Mesendoderm (in vitro differentiated cells): ENCODE data around the gene GPR153.
A peak's percentile ranks its signal among the peaks of the same experiment; 100 is the strongest.

ENCODE experiments used
- DNase-seq: peaks from one replicate; pipeline ENCODE4 v3.0.0; 2013
- H2AK5ac ChIP-seq: 2 replicates; pipeline ENCODE4 v1.6.1; 2013; ENCODE audit warnings: low read length, inconsistent platforms
- H2BK120ac ChIP-seq: 2 replicates; pipeline ENCODE4 v1.6.1; 2013; ENCODE audit warnings: low read depth, mild to moderate bottlenecking, low read length, moderate library complexity, mixed read lengths
- H2BK15ac ChIP-seq: replicated peaks from 2 replicates; pipeline ENCODE4 v1.6.1; 2013; ENCODE audit warnings: low read depth, mild to moderate bottlenecking, moderate library complexity
- H2BK5ac ChIP-seq: 2 replicates; pipeline ENCODE4 v1.6.1; 2013; ENCODE audit warnings: low read length, inconsistent platforms
- H3K18ac ChIP-seq: 2 replicates; pipeline ENCODE4 v1.6.1; 2013; ENCODE audit warnings: mild to moderate bottlenecking, low read length, mixed read lengths
- H3K23ac ChIP-seq: one replicate; pipeline ENCODE4 v1.6.1; 2013; ENCODE audit warnings: low read length
- H3K27ac ChIP-seq: 2 replicates; pipeline ENCODE4 v1.5.1; 2013; ENCODE audit warnings: low read depth, mild to moderate bottlenecking, inconsistent platforms, low read length, moderate library complexity
- H3K27me3 ChIP-seq: 2 replicates; pipeline ENCODE4 v1.6.1; 2013; ENCODE audit warnings: low read length, control low read depth, mild to moderate bottlenecking, inconsistent platforms; ENCODE audit not compliant: insufficient read depth, poor library complexity
- H3K36me3 ChIP-seq: 2 replicates; pipeline ENCODE4 v1.6.1; 2013; ENCODE audit warnings: low read length, inconsistent platforms; ENCODE audit not compliant: control insufficient read depth, insufficient read depth
- H3K4ac ChIP-seq: one replicate; pipeline ENCODE4 v1.6.1; 2013; ENCODE audit warnings: low read depth, mild to moderate bottlenecking, low read length, moderate library complexity
- H3K4me1 ChIP-seq: 2 replicates; pipeline ENCODE4 v1.6.1; 2013; ENCODE audit warnings: low read depth, low read length, inconsistent platforms; ENCODE audit not compliant: control insufficient read depth
- H3K4me2 ChIP-seq: 2 replicates; pipeline ENCODE4 v1.6.1; 2013; ENCODE audit warnings: low read length
- H3K4me3 ChIP-seq: 2 replicates; pipeline ENCODE4 v1.5.1; 2013; ENCODE audit warnings: mild to moderate bottlenecking, low read length
- H3K56ac ChIP-seq: one replicate; pipeline ENCODE4 v1.6.1; 2013; ENCODE audit warnings: low read length
- H3K79me1 ChIP-seq: 2 replicates; pipeline ENCODE4 v1.6.1; 2013; ENCODE audit warnings: low read length, inconsistent platforms
- H3K79me2 ChIP-seq: 2 replicates; pipeline ENCODE4 v1.6.1; 2013; ENCODE audit warnings: mild to moderate bottlenecking, low read length; ENCODE audit not compliant: control insufficient read depth, insufficient read depth
- H3K9ac ChIP-seq: 2 replicates; pipeline ENCODE4 v1.6.1; 2013; ENCODE audit warnings: low read length, inconsistent platforms
- H4K5ac ChIP-seq: one replicate; pipeline ENCODE4 v1.6.1; 2013; ENCODE audit warnings: low read length
- H4K8ac ChIP-seq: one replicate; pipeline ENCODE4 v1.6.1; 2013; ENCODE audit warnings: low read depth, mild to moderate bottlenecking, control low read depth, low read length, moderate library complexity
- WGBS: extraction: QIAGEN DNeasy Blood & Tissue Kit; methylation state at CpG from one replicate; pipeline ENCODE4 v1.1.7; 2013; ENCODE audit warnings: low lambda C conversion rate, missing lambda C conversion rate; ENCODE audit not compliant: insufficient coverage; ENCODE audit errors: extremely low coverage; 5-methylcytosine and 5-hydroxymethylcytosine counted together

GPR153 gene

GRCh38 chr1:6271006-6271405, 10.1 kb upstream of the GPR153 start:
- H3K4me1 ChIP-seq: peaks cover 2% of the 10 kb centered on the region

GRCh38 chr1:6270401-6270800, 9.5 kb upstream of the GPR153 start:
- Histone ChIP-seq H3K4ac (no peak overlapping the region), H2AK5ac (no peak overlapping the region), H3K4me2 (no peak overlapping the region), H3K9ac (no peak overlapping the region), H3K23ac (no peak overlapping the region), H3K4me1 (peaks cover 2% of the 10 kb centered on the region), H3K79me2 (no peaks in the 10 kb centered on the region), H4K5ac (no peak overlapping the region), H3K18ac (no peak overlapping the region), H4K8ac (no peak overlapping the region), H2BK5ac (no peak overlapping the region), H3K56ac (no peak overlapping the region), H3K27me3 (no peaks in the 10 kb centered on the region), H3K36me3 (peaks cover 2% of the 10 kb centered on the region), H3K4me3 (no peak overlapping the region), H2BK15ac (no peak overlapping the region), H3K79me1 (no peaks in the 10 kb centered on the region), H3K27ac (no peak overlapping the region), H2BK120ac (no peak overlapping the region)
- WGBS: no CpG with 5 or more reads among the region's 8 CpGs
- DNase-seq: no peak

More at GRCh38 chr1:6271006-6271405, 10.1 kb upstream of the GPR153 start:
- H3K27ac ChIP-seq: no peak overlapping the region
- H3K27me3 ChIP-seq: no peaks in the 10 kb centered on the region
- no peak overlapping the region for H3K4me3 ChIP-seq
- no peak for DNase-seq
- H3K56ac ChIP-seq: no peak overlapping the region
- no peak overlapping the region for H3K18ac ChIP-seq
- H3K9ac ChIP-seq: no peak overlapping the region
- no peak overlapping the region for H2BK15ac ChIP-seq
- no peak overlapping the region for H3K4ac ChIP-seq
- no CpG with 5 or more reads among the region's 4 CpGs for WGBS
- no peak overlapping the region for H3K23ac ChIP-seq
- H3K79me2 ChIP-seq: no peaks in the 10 kb centered on the region
- no peak overlapping the region for H3K4me2 ChIP-seq
- H3K36me3 ChIP-seq: peaks cover 2% of the 10 kb centered on the region
- H4K5ac ChIP-seq: no peak overlapping the region
- no peak overlapping the region for H4K8ac ChIP-seq
- H2BK120ac ChIP-seq: no peak overlapping the region
- no peak overlapping the region for H2BK5ac ChIP-seq
- H3K79me1 ChIP-seq: no peaks in the 10 kb centered on the region
- H2AK5ac ChIP-seq: no peak overlapping the region

DNA sequence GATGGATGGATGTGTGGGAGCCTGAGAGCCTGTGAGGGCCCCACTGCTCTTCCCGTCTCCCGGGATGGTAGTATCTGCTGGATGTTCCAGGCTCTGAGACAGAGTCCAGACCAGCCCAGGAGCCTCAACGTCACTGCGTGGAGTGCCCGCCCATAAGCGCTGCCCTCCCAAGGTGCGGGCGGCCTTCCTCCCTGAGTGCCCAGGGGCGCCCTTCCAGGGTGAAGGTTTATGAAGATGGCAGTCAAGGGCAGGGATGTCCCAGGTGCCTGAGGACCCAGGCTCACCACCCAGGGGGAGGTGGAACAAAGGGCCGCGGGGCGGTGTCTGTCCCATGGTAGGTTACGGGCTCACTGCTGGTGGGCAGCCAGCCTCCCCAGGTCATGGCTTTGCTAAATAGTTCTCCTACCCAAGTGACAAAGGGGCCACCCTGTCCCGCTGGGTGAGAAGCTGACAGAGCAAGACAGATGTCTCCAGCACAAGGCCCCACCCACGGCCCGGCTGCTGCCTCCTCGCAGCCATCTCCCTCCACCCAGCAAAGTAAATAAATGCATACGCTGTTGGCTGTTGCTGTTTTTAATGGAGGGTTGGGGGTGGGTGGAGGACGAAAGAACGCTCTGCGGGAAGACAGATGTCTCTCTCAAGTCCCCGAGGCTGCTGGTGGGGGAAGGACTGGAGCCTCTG, 9.0 kb upstream of the GPR153 start:
- H2BK5ac ChIP-seq: no peak overlapping the region
- H3K36me3 ChIP-seq: peaks cover 2% of the 10 kb centered on the region
- no peak overlapping the region for H2AK5ac ChIP-seq
- H3K18ac ChIP-seq: no peak overlapping the region
- H2BK15ac ChIP-seq: no peak overlapping the region
- peaks cover 2% of the 10 kb centered on the region for H3K4me1 ChIP-seq
- H2BK120ac ChIP-seq: no peak overlapping the region
- peak overlapping the region; percentile 45 for H3K23ac ChIP-seq
- no peak overlapping the region for H4K5ac ChIP-seq
- H3K4me2 ChIP-seq: no peak overlapping the region
- H3K79me2 ChIP-seq: no peaks in the 10 kb centered on the region
- no peaks in the 10 kb centered on the region for H3K79me1 ChIP-seq
- WGBS: no CpG with 5 or more reads among the region's 22 CpGs
- no peak overlapping the region for H4K8ac ChIP-seq
- no peak overlapping the region for H3K27ac ChIP-seq
- H3K9ac ChIP-seq: no peak overlapping the region
- DNase-seq: no peak
- H3K4ac ChIP-seq: no peak overlapping the region
- no peak overlapping the region for H3K56ac ChIP-seq
- no peak overlapping the region for H3K4me3 ChIP-seq
- H3K27me3 ChIP-seq: no peaks in the 10 kb centered on the region

DNA sequence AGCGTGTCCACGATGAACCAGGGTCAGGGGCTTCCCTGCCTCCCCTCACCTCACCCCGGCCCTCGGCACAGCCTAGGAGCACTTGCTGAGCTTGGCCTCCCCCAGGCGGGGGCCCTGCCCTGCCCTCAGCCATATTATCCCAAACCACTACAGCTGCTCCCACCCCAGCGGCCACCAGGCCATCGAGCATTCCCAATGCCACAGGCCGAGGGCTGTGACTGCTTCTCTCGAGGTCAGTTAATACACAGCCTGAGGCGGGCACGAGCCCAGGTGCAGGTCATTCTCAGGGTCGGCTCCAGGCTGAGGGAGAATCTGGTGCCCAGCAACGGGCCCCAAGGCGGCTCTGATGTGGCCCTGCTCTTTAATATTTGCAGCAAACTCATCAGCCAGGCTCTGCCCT, 8.4 kb upstream of the GPR153 start:
- no CpG with 5 or more reads among the region's 14 CpGs for WGBS
- Histone ChIP-seq H2BK5ac (no peak overlapping the region), H2BK15ac (no peak overlapping the region), H3K27me3 (no peaks in the 10 kb centered on the region), H3K79me2 (no peaks in the 10 kb centered on the region), H3K79me1 (no peaks in the 10 kb centered on the region), H2BK120ac (no peak overlapping the region), H2AK5ac (no peak overlapping the region), H3K4me2 (no peak overlapping the region), H3K27ac (no peak overlapping the region), H3K4ac (no peak overlapping the region), H3K23ac (no peak overlapping the region), H4K8ac (no peak overlapping the region), H3K9ac (no peak overlapping the region), H3K36me3 (peaks cover 1% of the 10 kb centered on the region), H3K4me1 (peaks cover 2% of the 10 kb centered on the region), H3K56ac (no peak overlapping the region), H3K18ac (no peak overlapping the region), H3K4me3 (no peak overlapping the region), H4K5ac (no peak overlapping the region)
- DNase-seq: no peak

DNA sequence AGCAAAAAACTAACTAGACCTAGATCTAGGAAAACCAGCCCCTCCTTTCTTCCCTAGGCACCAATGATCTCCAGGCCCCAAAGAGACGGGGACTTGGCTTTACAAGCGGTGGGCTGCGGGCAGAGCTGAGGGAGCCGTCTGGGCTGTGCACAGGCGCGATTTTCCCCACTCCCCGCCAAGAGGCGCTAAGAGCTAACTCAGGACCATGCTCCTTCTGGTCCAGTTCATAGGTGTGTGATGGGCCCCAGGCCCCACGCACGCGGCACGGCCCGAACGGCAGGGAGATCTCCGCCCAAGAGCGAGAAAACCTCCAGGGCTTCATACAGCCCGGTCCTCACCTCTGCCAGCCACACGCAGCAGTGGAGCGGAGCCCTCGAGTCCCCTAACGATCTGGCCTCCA, 7.5 kb upstream of the GPR153 start:
- no peak overlapping the region for H3K18ac ChIP-seq
- peaks cover 2% of the 10 kb centered on the region for H3K4me1 ChIP-seq
- H2BK5ac ChIP-seq: no peak overlapping the region
- no peak overlapping the region for H3K23ac ChIP-seq
- no peaks in the 10 kb centered on the region for H3K27me3 ChIP-seq
- no peak overlapping the region for H3K4me3 ChIP-seq
- H4K8ac ChIP-seq: no peak overlapping the region
- H2AK5ac ChIP-seq: no peak overlapping the region
- H3K4me2 ChIP-seq: no peak overlapping the region
- peak; percentile 33 for DNase-seq
- H2BK15ac ChIP-seq: no peak overlapping the region
- no peaks in the 10 kb centered on the region for H3K79me2 ChIP-seq
- H3K9ac ChIP-seq: no peak overlapping the region
- H3K36me3 ChIP-seq: no peaks in the 10 kb centered on the region
- H2BK120ac ChIP-seq: no peak overlapping the region
- no CpG with 5 or more reads among the region's 21 CpGs for WGBS
- H3K4ac ChIP-seq: no peak overlapping the region
- H4K5ac ChIP-seq: no peak overlapping the region
- H3K27ac ChIP-seq: no peak overlapping the region
- no peak overlapping the region for H3K56ac ChIP-seq
- H3K79me1 ChIP-seq: no peaks in the 10 kb centered on the region
